Anterior cingulate cortex (tissue), 58 donors: Measurements from ENCODE around the gene CYBC1.

ENCODE experiments used
- DNase-seq, 58 donors: peaks; one replicate each; lab custom pipeline; 2025; lab: John Stamatoyannopoulos, UW

Gene CYBC1

DNA sequence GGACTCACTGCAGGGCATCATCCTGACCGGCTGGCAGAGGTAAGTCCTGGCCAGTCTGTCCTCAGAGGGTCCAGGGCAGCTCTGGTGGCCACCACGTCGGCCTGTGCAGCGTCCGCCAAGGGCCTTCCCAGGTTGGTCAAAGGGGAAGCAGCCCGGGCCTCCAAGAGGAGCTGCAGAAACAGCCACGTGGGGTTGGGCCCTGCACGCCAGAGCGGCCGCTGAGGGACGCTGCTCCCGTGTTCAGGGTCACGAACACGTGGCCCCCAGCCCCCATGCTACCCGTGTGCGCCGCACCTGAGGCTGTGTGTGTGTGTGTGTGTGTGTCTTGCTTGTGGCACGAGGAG lies 13.3 kb downstream of the CYBC1 start:
- DNase-seq = no peak

DNA sequence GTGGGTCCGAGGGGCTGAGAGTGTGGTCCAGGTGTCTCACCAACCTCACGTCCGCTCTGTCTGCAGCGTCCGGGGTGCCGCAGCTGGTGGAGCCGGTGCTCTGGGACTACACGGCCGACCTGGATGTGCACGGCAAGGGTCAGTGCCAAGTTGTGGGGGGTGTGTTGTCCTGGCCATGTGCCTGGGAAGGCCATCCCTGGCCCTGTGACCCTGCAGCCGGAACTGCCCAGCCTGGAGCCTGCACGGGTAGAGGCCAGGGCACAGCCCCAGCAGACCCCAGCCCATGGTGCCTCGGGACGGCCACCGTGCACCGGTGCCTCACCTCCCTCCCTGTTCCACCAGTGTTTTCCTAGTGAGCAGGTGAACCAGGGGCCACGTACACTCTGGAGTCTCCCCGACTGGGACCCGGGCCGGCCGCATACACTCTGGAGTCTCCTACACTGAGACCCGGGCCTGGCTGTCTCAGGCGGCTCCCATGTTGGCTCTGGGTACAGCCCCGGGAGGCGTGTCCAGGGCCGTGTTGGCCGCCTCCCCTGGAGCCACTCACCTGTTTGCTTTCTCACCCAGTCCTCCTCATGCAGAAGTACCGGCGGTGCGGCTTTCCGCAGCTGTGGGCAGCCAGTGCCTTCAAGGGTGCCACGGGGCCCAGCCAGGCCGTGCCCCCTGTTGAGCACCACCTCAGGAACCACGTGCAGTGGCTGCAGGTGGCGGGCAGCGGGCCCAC lies 13.8 kb downstream of the CYBC1 start:
- DNase-seq = no peak

DNA sequence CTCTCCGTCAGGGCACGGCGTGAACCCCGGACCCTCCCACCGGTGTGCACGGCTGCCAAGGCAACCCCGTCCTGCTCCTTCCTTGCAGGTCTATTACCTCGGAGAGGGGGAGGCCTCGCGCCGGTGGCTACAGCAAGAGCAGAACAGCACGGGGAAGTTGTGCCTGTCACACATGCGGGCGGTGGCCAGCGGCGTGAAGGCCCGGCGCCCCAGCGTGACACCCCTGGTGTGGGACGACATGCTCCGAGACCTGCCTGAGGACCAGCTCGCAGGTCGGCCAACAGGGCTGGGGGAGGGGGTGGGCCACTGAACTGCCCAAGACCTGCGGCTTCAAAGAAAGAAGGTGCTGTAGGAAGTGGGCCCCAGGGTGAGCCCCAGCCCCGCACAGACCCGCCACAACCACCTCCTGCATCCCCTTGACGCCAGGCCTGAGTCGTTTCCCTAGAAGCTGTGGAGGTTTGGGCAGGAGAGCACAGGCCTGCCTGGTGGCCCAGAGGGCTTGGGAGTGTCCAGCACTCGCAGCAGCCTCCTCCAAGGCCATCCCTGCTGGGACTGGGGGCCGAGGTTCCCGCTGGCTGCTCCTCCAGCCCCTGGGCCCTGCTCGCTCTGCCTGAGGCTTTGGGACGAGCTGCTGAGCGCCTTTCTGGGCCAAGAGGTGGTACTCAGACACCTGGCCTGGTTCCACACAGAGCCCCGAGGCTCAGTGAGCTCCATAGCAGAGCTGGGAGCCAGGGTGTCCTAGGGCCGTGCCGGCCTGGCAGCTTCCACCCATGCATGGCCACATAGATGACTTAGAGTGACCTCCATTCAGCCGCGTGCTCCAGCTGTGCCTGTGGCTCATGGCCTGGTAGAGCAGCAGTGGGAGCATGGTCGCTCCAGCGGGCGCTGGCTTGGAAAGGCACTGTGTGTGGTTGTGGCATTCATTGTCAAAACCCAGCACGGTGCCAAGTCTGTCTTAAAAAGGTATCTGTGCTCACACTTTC lies 14.7 kb downstream of the CYBC1 start:
- no peak for DNase-seq

DNA sequence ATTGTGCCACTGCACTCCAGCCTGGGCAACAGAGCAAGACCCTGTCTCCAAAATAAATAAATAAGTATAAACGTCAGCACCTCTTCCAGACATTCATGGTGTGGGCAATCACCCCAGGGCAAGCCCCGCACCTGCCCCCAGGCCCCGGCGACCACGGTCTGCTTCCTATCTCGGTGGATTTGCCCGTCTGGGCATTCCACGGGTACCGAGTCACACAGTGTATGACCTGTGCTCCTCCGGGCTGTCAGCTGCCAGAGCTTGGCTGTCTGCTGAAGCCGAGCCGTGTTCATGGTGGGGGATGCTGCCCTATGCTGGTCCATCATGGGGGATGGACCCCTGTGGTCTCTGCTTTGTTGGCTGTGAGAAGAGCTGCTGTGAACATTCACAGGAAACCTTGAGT lies 15.4 kb downstream of the CYBC1 start:
- no peak for DNase-seq

DNA sequence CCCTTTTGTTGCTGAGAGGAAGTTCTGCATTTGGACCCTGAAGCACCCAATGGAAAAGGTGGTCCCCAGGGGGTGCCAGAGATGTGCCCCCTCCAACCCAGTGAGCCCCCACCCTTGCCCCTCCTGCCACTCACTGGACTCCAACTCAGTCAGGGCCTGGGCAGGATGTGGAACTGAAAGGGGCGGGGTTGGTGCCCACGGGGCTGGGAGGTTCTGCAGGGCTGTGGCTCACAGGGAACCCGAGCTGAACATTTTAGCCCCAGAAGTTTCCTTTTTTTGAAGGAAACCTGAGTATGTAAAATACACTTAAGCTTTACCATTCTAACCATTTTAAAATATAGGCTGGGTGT lies 16.4 kb downstream of the CYBC1 start:
- no peak for DNase-seq

DNA sequence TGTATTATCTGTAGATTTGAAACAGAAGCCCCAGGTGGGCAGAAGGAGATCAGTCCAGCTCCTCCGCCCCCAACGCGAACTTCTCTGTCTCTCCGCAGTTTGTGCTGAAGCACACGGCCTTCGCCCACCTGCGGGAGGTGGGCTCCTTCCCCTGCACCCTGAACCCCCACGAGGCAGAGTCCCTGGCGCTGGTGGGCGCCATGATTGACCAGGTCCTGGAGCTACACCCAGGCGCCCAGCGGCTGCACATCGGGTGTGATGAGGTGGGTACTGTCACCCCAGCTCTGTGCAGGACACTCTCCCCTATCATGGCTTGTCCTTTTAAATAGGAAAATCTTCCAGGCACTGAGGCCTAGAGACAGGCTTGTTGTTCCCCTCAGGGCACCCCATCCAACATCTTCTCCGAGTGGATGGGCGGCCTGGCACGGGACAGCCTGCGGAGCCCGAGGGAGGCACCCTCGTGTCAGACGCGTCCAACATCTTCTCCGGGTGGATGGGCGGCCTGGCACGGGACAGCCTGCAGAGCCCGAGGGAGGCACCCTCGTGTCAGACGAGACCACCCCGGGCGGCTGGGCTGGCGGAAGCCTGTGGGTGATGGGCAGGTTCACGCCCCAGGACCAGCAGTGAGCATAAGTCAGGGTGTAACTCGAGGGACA lies 16.9 kb downstream of the CYBC1 start:
- DNase-seq = no peak

DNA sequence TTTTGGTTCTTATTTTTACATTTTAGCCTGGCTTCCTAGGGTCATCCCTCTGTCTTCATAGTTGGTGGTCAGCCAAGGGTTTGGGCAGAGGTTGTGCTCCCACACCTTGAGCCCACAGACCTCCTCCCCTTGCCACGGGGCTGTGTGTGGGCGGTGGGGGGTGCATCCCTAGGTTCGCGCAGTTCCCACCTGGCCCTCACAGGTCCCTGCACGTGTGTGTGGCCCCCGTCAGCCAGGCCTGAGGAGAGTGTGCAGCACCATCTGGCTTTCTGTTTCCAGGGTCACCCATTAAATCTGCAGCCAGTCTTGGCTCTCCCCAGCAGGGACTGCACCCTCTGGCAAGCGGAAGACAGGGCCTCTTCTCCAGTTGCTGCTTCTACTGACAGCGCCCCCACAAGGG lies 18.5 kb downstream of the CYBC1 start:
- DNase-seq = no peak

DNA sequence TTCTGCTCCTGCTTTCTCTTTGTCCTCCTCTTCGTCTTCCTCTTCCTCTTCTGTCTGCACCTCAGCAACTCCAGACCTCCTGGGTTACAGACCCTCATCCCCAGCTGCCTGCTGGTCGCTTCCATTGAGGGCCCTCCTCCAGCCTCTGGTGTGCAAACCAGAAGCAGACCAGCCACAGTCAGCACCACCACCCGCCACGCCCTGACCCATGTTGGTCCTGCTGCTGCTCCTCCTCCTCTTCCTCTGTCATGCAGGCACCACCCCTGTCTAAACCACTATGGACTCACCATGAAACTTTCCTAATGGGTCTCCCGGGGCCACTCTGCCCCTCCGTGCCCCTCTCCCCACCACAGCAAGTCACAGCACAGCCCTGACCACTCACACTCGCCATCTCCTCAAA lies 20.7 kb downstream of the CYBC1 start:
- DNase-seq = no peak

DNA sequence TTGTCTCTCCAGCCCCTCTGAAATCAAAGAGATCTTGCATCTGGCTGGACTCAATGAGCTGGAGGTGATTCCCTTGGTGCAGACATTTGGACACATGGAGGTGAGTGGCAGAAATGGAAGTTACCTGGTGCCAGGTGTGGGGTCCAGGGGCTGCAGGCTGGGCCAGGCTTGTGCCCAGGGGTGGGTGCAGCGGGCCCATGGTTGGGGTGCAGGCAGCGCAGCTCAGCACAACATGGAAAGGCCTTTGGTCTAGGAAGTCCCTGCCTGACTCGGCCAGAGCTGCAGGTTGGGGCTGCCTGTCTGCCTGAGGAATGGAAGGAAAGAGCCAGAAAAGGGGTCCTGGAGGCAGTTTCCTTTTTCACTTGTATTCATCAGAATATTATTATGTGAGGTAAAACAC lies 22.0 kb downstream of the CYBC1 start:
- DNase-seq = no peak

DNA sequence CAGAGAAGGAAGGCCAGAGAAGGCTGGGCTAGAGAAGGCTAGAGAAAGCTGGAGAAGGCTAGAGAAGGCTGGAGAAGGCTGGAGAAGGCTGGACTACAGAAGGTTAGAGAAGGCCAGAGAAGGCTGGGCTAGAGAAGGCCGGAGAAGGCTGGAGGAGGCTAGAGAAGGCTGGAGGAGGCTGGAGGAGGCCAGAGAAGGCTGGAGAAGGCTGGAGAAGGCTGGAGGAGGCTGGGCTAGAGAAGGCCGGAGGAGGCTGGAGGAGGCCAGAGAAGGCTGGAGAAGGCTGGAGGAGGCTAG lies 25.7 kb downstream of the CYBC1 start:
- no peak for DNase-seq

DNA sequence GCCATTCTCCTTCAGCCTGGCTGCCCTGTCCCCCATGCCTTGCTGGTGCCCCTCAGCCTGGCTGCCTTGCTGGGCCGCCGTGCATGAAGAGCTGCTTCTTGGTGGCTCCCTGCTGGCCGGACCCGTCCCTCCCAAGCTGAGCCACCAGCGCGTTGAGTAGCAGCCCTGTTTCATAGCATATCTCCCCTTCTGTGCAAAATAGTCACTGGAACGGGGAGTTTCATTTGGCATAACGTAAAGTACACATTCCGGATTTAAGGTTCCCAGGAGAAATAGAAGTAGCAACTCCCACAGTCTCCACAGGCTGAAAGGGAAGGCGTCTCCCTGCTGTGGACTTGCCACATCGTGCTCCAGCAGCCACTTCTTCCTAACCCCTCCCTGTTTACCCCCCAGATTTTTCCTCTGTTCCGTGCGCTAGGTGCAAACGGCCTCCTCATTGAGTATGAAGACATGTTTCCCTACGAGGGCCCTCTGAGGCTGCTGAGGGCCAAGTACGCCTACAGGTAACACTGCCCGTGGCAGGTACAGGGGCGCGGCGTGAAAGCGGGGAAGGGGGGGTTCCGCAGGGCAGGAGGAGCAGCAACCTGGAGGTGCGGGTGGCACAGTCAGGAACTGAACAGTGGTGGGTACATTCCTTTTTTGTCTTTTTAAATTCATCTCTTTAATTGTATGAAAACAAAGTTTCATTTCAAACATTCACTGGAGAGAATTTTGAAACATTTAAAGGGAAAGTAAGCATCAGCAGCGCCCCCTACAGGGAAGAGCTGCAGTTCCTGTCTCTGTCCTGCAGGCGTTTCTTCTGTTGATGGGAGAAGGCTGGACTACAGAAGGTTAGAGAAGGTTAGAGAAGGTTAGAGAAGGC lies 26.3 kb downstream of the CYBC1 start:
- DNase-seq = peak in 3 of 58 donors; percentile 11 to 43 (median 18)

DNA sequence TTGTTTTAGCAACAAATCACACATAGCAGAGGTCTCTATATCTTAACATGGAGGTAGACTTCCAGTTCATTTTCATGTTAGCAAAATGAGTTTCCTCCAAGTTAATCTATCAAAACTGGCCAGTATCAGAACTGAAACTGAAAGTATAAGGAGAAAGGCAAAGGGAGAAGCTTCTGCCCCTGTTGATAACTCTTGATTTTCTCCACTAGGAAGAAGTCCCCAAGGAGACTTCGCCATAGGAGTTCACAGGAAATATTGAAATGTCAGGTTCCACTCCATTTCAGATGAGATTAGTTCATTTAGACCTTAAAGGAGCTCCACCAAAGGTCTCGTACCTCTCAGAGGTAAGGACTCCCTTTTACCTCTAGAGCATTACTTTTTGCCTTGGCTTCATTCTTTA lies 31.0 kb downstream of the CYBC1 start:
- DNase-seq = no peak

DNA sequence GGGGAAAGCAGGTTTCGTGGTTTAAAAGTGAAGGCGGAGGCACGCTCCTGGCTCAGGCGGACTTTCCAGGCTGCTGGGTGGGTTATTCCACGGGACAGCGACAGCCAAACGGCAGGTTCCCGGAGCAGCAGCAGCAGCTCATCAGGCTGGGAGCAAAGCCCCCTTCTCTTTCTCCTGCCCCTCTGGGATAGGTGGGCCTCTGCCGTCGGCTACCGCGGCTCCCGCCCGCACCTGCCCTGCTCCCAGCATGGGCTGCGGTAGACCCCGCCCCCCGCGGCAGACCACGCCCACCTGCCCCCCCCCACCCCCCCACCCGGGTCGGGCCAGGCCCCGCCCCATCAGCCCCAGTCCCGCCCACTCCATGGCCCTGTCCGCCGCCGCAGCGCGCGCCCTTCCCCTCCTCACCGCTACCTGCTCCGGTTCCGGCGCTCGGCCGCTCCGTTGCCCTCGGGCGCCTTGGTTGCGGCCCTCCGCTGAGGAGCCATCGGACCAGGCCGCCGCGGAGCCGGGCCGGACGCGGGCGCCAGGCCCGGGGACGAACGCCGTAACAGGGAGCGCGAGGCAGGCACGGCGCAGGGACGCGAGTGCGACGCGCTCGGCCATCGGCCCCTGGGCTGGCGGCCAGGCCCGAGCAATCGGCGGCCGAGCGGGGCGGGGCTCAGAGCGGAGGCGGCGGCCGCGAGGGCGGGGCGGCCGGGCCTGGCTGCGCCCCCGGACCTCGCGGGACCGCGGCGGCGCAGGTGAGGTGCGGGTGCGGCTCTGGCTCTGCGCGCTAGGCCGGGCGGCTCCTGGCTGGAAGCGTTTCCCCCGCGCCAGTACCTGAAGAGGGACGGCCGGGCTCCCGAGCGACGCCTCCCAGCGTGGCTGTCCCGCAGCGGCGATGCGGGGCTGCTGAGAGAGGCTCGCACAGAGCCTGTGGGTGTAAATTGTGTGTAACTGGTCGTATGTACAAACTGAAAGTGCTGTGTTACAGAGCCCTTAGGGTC lies 32.3 kb downstream of the CYBC1 start, which contains the start of the genes HEXD and OGFOD3:
Gene HEXD (plus strand): TSS at position 347 of the 986 bp plus-strand sequence. CDS start 1,453 bp downstream, outside the sequence.
Gene OGFOD3 (minus strand): TSS at position 586 of the 986 bp plus-strand sequence. CDS start 101 bp downstream, at position 485.
- DNase-seq = peak in 56 of 58 donors; percentile 41 to 95 (median 81)

DNA sequence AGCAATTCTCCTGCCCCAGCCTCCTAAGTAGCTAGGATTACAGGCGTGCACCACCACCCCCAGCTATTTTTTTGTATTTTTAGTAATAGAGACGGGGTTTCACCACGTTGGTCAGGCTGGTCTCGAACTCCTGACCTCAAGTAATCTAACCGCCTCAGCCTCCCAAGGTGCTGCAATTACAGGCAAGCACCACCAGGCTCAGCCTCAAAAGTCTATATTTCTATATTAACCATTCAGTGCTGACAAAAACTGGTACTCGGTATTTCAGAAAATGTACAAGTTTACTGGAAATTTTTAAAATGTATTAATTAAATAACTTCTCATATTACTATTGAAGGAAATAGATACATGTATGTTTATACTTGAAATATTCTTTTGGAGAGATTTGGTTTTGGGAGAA lies 33.8 kb downstream of the CYBC1 start:
- DNase-seq = no peak

DNA sequence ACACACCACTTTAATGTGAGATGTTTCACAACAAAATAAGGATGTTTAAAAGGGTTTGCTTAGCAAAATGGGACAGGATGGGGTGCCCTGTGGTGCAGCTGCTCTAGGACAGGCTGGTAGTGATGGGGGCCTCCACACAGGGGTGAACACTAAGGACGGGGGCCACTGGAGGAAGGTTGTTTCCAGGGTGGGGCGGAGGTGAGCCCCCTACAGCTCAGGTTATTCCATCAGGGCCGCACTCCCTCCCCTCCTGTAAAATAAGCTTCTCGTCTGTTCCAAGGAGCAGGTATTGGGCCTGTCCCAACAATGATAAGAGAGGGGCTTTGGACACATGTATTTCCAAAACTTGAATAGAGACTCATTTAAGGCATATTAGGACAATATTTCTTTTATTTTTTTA lies 34.3 kb downstream of the CYBC1 start:
- DNase-seq = no peak

DNA sequence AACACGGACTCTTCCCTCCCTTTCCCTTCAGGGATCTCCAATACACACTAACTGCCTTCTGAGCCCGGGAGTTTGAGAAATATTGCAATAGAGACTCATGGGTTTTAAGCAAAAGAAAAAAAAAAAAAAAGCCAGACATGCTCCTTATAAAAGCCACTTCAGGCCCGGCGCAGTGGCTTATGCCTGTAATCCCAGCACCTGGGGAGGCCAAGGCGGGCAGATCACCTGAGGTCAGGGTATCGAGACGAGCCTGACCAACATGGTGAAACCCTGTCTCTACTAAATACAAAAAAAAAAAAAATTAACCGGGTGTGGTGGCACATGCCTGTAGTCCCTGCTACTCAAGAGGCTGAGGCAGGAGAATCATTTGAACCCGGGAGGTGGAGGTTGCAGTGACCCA lies 34.8 kb downstream of the CYBC1 start:
- DNase-seq = no peak

DNA sequence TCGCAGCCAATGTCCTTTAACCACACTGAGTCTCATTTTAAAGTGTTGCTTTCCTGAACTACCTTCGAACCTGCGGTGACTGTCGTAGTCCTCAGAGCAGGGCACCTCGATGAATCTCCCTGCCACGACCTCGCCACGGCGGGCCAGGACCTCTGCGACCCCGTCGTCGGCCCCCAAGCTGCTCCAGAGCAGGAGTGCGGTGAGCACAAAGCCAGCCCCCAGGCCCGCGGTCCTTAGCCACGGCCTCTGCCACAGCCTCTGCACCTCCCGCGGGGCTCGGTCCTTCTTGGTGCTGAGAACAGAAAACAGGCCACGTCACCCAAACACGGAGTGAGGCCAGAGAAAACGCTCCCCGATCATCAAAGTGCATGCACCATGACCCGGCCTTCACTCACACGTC lies 35.2 kb downstream of the CYBC1 start:
- no peak for DNase-seq

DNA sequence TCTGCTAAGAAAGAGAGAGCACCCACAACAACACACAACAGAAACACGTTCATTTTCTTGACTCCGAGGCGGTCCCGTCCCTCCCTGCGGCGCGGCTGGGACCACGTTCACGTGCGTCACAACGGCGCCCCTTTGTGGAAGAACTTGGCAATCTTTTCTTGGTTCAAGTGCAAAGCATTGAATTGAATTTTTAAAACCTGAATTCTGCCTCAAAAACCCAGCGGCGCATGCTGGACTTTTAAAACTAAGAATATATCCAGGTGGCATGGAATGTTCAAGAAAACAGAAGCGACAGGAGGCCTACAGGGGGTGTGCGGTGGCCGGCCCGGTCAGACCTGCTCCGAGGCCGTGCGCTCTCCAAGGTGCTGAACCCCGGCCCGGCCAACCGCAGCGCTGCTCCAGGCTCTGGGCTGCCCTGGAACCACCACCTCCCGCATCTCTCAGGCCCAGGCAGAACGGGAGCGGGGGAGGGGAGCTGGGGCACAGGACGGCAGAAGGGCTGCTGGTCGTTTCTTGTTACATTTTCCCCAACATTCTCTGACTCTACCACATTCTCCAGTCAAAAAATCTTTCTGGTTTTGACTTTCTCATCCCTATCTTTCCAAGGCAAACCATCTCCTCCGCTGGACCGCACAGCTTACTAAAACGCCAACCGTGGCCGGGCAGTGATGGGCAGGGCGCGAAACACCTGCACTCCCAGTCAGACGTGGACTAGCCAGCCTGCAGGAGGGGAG lies 35.8 kb downstream of the CYBC1 start:
- peak in 48 of 58 donors; percentile 2 to 70 (median 44) for DNase-seq
